ENCODE data around the gene ACAA2.

- peak; percentile 73 for TF ChIP-seq CTCF (IDR thresholded peaks at IDR 0.05; ENCODE audit: poor library complexity)
- no peak for TF ChIP-seq EZH2phosphoT487 (IDR thresholded peaks at IDR 0.05; ENCODE audit: low read depth, severe bottlenecking, unreplicated experiment)
These were observed 45.3 kb downstream of the ACAA2 start for GRCh38 chr18:49768051-49768391.
